Activated CD8-positive, alpha-beta T cell treated with anti-CD3 and anti-CD28 coated beads for 36 hours (primary cell): ENCODE measurements around the gene FUT7. TPM values are rescaled to one million over a fixed set of nuclear protein-coding genes. Genes with fewer than 3 reads are reported as not detected.

Source experiments
- ATAC-seq: fragments of 200-7000 bp; cut with Tn5 transposase; one replicate; pipeline ENCODE4 v1.10.0; 2021; ENCODE audit warnings: mild to moderate bottlenecking, moderate library complexity
- CTCF ChIA-PET: fragments of 350-600 bp; sonication (Branson Sonifier 250); formaldehyde crosslinking; loops from one replicate; lab custom pipeline; 2021; ENCODE audit warnings: antibody characterized with exemption; lab: Charles Lee
- POLR2A ChIA-PET: fragments of 350-600 bp; sonication (Branson Sonifier 250); formaldehyde crosslinking; loops from one replicate; lab custom pipeline; 2021; ENCODE audit warnings: antibody characterized with exemption; lab: Charles Lee
- DNase-seq: peaks from one replicate; pipeline ENCODE4 v3.0.0-alpha.2; 2020
- H3K27ac Mint-ChIP-seq: one replicate; pipeline ENCODE4 v1.8.0; 2021; ENCODE audit warnings: mild to moderate bottlenecking, mixed read lengths
- H3K27me3 Mint-ChIP-seq: one replicate; pipeline ENCODE4 v1.8.0; 2021; ENCODE audit warnings: mixed read lengths
- H3K36me3 Mint-ChIP-seq: one replicate; pipeline ENCODE4 v1.8.0; 2021; ENCODE audit warnings: low read depth, mixed read lengths
- H3K4me1 Mint-ChIP-seq: one replicate; pipeline ENCODE4 v1.8.0; 2021; ENCODE audit warnings: low read depth, mixed read lengths
- H3K4me3 Mint-ChIP-seq: one replicate; pipeline ENCODE4 v1.8.0; 2021; ENCODE audit warnings: mild to moderate bottlenecking, moderate library complexity, mixed read lengths
- H3K9me3 Mint-ChIP-seq: one replicate; pipeline ENCODE4 v1.8.0; 2021; ENCODE audit warnings: mixed read lengths
- CTCF ChIP-seq: fragments of 200-600 bp; IDR thresholded peaks from one replicate; pipeline ENCODE4 v1.8.0; 2022; ENCODE audit warnings: antibody characterized with exemption, mild to moderate bottlenecking
- intact Hi-C: fragments of 100-400 bp; cut with micrococcal nuclease; formaldehyde crosslinking; loops from one replicate; pipeline ENCODE4 v1.10.0; 2022
- total RNA-seq, 2 experiments: library from RNA; stranded (reverse); gene quantifications; one replicate each; pipeline ENCODE4 v1.2.3, GENCODE V29; 2021

Gene FUT7
- total RNA-seq, 2 experiments from 2014 or later = 0.09 TPM; not detected in 1

GRCh38 chr9:137017071-137017470 is 14.8 kb downstream of the FUT7 start:
- intact Hi-C loops = no loop called here
- no peak for TF ChIP-seq CTCF
- ATAC-seq (no peak), DNase-seq (no peak)
- Mint-ChIP-seq H3K27me3 (no peaks in the 10 kb centered on the region), H3K4me1 (no peaks in the 10 kb centered on the region), H3K4me3 (no peak overlapping the region), H3K36me3 (no peaks in the 10 kb centered on the region), H3K9me3 (no peaks in the 10 kb centered on the region), H3K27ac (no peak overlapping the region)
- ChIA-PET POLR2A (no interaction called here), CTCF (interaction anchor here (1.3 kb wide), 1 partner anchor 12 kb away, joined by 6 read pairs; no protein-coding TSS in a partner anchor)

- ChIA-PET CTCF (interaction anchor here (1.3 kb wide), 1 partner anchor 13 kb away, joined by 6 read pairs; no protein-coding TSS in a partner anchor), POLR2A (no interaction called here)
- H3K4me3 Mint-ChIP-seq = no peak overlapping the region
- no peaks in the 10 kb centered on the region for H3K9me3 Mint-ChIP-seq
- intact Hi-C loops = no loop called here
- no peaks in the 10 kb centered on the region for H3K36me3 Mint-ChIP-seq
- TF ChIP-seq CTCF = no peak
- DNase-seq (no peak), ATAC-seq (no peak)
- H3K27me3 Mint-ChIP-seq = no peaks in the 10 kb centered on the region
- no peaks in the 10 kb centered on the region for H3K4me1 Mint-ChIP-seq
- no peak overlapping the region for H3K27ac Mint-ChIP-seq
These were observed 15.5 kb downstream of the FUT7 start for GRCh38 chr9:137016436-137016835.

- no peak for TF ChIP-seq CTCF
- no peaks in the 10 kb centered on the region for H3K9me3 Mint-ChIP-seq
- no peaks in the 10 kb centered on the region for H3K27me3 Mint-ChIP-seq
- ChIA-PET CTCF (no interaction called here), POLR2A (no interaction called here)
- H3K27ac Mint-ChIP-seq = no peak overlapping the region
- DNase-seq (no peak), ATAC-seq (no peak)
- intact Hi-C loops = no loop called here
- no peaks in the 10 kb centered on the region for H3K36me3 Mint-ChIP-seq
- H3K4me1 Mint-ChIP-seq = no peaks in the 10 kb centered on the region
- no peak overlapping the region for H3K4me3 Mint-ChIP-seq
These were observed 15.9 kb downstream of the FUT7 start for GRCh38 chr9:137015976-137016375.

GRCh38 chr9:137015540-137015930 is 16.4 kb downstream of the FUT7 start:
- DNase-seq (no peak), ATAC-seq (no peak)
- Mint-ChIP-seq H3K4me3 (no peak overlapping the region), H3K36me3 (no peaks in the 10 kb centered on the region), H3K4me1 (no peaks in the 10 kb centered on the region), H3K27me3 (no peaks in the 10 kb centered on the region), H3K27ac (no peak overlapping the region), H3K9me3 (no peaks in the 10 kb centered on the region)
- CTCF ChIA-PET = no interaction called here
- intact Hi-C loops = no loop called here
- no peak for TF ChIP-seq CTCF
- POLR2A ChIA-PET = no interaction called here

GRCh38 chr9:137014776-137015539 is 16.9 kb downstream of the FUT7 start:
- TF ChIP-seq CTCF = no peak
- DNase-seq (no peak), ATAC-seq (no peak)
- no peak overlapping the region for H3K4me3 Mint-ChIP-seq
- intact Hi-C loops = no loop called here
- H3K4me1 Mint-ChIP-seq = no peaks in the 10 kb centered on the region
- ChIA-PET CTCF (no interaction called here), POLR2A (no interaction called here)
- H3K9me3 Mint-ChIP-seq = no peaks in the 10 kb centered on the region
- no peaks in the 10 kb centered on the region for H3K36me3 Mint-ChIP-seq
- H3K27ac Mint-ChIP-seq = no peak overlapping the region
- no peaks in the 10 kb centered on the region for H3K27me3 Mint-ChIP-seq
